Eye (tissue), 1 donor: ENCODE results near the gene TRAM2.

Experiments used
- DNase-seq: peaks from one replicate; pipeline ENCODE4 v3.0.0-alpha.2; 2015

TRAM2 gene

DNA sequence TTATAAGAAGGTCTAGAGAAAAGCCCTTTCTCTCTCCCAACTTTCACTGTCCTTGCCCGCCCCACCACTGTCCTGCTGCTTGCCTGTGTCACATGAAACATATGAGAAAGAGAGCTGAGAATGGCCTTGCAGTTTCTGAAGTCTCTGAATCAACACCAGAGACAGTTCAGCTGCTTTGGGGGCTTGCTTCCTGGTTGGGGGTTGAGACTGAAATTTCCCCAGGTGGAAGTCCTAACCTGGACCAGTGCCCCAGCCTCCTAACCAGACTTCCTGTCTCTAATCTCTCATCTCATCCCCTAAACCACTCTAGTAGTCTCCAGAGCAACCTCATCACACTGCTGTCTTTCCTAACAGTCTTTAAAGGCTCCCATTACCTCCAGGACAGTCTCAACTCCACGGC lies 10.7 kb downstream of the TRAM2 start:
- DNase-seq: no peak

DNA sequence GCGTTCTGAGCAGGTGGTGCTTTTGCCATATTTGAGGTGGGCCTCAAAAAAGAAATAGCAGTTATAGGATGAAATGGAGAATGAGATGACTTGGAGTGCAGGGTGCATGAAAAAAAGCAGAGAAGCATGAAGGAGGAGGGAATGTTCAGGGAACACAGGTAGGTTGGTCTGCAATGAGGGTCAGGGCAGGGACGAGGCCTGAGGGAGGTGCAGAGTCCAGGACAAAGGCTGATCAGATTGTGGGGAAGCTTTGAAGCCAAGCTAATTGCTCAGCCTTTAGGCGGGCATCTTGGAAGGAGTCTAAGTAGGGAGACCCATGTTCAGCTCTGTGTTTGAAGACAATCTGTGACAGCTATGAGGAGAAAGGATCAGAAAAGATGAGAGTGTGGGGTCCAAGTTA lies 12.0 kb downstream of the TRAM2 start:
- no peak for DNase-seq

DNA sequence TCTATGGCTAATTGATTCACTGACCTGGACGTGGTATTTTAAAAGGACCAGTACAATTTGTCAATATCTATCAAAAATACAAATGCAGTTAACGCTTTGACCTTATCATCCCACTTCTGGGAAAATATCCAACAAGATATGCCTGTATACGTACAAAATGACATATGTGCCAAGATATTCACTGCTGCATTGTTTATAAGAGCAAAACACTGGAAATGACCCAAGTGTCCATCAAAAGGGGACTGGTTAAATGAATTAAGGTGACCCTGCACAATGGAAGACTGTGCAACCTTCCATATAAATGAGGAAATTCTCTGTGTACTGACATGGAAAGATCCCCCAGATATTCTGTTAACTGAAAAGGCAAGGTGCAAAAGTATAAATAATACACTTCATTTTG lies 13.9 kb downstream of the TRAM2 start:
- DNase-seq: no peak

DNA sequence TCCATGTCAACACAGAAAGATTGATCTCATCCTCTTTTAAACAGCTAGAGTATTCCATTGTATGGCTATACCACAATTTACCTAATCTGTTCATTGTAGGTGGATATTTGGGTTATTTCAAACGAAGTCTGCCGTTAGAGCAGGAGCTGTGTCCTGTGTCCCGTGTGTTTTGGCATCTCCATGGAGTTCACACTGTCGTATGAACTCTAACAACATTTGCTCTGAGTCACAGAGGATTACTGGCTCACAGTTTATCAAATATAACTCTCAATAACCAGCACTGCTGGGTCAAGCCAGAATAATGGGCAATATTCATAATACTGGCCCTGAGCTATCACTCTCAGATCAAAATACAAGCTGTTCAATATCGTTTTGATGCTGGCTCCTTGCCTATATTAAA lies 16.4 kb downstream of the TRAM2 start:
- DNase-seq: no peak

DNA sequence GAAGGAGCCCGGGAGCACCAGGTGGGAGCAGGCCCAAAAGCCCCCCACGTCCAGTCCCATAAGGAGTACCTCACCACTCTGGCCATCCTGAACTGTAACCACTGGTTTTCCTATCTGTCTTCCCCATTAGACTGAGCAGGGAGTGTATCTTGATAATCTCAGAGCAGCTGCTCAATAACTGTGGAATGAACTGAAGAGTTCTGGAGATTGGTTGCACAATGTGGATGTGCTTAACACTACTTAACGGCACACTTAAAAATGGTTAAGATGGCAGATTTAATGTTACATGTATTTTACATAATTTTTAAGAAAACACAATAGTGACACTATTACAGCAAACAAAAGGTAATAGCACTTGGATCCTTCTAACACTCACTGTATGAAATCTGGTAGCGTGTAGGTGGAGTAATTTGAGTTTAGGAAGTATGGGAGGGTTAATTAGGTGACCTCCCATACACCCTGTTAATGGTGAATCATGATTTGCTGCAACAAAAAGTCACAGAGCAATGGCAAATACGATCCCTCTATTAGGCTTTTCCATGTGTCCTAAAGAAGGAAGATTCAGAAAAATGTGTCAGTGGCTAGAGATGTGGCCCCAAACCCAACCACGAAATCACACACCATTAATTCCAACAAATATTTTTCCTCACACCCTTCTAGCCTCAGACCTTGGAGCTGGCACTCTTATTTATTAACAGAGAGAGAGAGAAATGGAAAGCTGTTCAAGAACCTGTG lies 18.4 kb downstream of the TRAM2 start:
- no peak for DNase-seq

DNA sequence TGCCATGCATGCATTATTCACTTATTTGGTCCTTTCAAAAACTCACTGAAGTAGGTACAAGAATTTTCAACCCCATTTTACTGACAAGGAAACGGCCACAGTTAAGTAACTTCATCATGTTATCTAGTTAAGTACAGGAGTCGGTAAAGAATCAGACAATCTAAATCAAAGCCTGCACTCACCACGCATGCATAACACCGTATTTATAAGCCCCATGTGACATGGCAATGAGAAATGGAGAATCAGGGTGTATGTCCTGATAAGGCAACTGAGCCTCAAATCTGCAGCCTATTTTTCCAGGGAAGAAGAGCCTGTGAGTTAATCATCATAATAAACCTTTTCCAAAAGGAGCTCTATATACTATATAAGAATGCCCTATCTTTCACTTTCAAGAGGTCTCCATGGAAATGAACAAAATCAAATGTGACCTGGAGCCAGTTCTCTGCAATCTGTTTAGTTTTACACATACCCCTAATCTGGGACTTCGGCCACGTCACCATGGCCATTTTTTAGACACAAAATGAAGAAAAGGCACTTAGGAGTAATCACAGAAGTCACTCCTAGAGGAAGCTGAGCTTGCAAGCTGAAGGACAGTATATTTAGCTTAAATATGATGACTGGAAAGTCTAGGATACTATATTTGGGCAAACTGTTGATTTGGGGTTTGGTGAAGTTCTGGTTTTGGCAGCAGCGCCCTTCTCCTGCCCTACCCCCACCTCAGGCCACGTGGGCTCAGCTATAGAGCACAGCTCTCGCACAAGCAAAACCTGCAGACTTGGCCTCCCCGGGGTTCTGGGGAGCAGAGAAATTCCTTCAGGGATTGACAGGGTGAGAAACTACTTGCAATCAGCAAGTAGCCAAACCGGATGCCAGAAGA lies 19.2 kb downstream of the TRAM2 start:
- no peak for DNase-seq

DNA sequence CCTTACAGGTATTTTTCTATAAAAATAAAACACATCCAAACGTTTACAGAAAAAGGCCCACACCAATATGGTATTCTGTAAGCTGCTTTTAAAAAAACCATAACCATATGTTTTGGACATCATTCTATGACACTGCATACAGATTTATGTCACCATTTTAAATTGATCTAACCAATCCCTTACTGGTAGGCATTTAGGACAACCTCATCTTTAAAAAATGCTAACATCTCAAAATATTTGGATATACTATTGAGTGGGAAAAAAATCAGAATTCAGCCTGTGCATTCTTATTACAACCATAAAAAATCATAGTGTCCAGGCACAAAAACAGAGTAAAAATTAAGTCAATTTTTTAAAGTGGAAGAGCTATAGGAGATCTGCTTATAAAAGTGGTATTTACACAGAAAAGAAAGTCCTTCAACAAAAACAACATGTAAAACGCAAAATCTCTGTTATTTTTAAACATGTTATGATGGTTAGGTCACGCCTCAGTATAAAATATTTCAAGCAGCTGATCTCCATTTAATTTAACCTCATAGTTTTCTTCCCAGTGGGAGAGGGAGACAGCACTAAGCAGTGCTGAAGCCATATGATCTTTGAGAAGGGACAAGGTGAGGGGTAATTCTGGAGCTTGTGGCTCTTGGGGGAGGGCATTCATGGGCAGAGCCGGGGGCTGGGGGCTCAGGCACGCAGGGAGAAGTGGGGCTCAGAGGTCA lies 21.2 kb downstream of the TRAM2 start:
- DNase-seq: no peak

DNA sequence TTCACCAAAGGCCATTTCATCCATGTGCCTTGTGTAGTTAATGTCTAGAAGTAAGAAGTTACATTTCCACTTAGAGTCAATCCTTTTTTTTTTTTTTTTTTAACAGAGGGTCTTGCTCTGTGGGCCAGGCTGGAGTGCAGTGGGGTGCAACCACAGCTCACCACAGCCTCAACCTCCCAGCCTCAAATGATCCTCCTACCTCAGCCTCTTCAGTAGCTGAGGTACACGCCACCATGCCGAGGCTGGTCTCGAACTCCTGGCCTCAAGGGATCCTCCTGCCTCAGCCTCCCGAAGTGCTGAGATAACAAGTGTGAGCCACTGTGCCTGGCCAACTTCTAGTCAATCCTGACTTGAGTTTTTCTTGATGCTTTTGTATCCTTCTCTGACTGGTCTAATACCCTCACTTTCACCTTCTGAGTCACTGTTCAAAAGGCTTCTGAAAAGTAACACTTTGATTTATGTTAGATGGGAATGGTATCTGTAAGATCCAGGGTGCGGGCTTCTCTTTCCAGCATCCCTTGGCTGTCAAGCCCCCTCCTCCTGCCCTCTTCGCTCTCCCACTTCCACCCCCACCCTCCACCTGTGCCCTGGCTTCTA lies 22.1 kb downstream of the TRAM2 start:
- DNase-seq: no peak

DNA sequence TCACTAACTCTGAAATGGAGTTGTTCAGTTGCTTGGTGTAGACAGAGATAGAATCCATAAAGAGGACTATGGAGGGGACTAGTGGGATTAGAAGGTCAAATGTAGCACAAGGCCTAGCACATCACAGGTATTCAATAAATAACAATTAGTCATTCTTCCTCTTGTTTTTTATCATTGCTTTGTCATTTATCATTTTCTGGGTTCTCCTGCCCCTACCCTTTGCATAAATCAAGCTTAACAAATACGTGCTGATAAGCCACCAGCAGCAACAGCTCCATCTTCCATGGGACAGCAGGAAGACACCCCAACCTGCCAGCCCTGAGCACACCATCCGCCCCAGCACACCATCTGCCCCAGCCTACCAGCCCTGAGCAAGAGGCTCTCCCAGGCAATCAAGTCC lies 23.1 kb downstream of the TRAM2 start:
- DNase-seq: no peak

DNA sequence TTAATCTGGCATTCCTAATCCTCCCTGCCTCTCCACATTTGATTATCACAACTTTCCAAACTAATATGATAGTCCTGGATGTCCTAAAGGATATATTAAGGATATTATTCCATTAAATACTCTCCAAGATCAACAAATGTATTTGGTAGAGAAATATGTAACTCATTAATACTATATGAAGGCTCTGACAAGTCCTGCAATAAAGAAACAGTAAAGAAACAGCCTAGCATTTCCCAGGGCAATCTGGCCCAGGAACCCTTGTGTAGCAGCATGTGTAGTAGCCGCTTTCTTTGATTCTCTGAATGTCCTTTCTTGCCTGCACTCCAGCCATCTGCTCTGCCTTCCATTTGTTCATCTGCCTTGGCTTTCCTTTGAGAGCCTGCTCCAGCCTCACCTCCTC lies 23.7 kb downstream of the TRAM2 start:
- DNase-seq: no peak

DNA sequence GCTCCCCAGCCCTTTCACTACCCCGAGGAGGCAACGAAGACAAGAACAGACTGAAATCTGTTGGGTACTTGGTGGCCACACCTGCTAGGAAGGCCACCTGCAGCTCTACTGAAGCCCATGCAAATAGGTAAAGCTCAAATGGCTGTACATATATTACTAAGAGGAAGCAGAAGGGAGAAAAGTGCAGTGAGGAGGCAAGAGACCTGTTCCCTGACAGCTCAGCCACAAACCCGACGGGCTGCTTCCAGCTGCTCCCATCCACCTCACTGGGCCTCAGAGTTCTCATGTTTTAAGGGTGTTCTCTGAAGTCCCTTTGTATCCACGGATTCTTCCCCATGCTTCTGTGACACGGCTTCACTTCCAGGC lies 24.6 kb downstream of the TRAM2 start:
- DNase-seq: no peak

DNA sequence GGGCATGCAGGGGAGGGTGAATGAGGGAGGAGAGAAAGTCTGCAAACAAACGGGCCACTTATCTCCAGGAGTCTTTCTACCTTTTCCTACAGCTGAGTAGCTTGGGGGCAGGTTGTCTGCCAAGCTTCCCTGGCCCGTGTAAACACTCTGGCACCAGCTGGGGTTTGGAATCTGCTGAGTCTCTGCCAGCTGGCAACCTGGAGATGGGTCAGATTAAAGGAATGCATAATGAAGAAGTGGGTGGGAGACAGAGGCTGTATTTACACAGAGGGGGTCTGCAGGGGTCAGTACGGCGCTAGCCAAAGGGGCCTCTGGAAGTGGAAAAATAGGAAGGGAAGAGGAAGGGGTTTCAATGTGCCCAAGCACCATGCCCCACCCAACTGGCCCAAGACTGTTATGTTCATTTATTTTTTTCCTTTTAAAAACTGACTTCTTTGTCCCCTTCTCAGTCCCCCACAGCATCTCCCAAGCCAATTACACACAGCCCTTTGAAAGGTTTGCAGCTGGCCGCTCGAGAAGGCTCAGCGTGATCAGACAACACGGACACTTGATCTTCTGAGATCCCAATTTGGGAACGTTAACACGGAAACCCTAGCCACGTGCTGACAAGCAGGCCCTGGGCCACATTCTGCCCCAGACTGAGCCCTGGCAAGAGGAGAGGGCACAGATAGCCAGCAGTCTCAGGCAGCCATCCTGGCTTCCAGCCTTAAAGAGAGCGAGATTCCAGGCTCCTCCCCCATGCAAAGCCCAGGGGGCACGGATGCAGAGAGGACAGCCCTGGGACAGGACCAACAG lies 25.2 kb downstream of the TRAM2 start:
- peak; percentile 84 for DNase-seq

DNA sequence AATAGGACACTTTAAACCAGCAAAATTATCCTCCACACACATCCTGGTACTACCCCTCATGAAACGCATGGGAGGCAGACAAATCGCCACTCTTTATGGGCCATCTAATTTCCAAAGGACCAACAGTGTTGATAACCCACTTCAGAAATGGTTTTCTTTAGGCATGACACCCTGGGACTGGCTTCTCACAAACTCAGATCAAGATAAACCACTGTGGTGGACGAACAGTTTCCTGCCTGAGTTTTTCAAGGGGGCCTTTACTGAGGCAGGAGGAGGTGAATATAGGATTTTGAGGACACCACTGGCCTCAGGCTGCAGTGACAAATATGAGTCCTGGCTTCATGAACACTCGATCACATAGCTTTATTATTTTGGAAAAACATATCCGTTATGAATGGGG lies 26.0 kb downstream of the TRAM2 start:
- DNase-seq: no peak

DNA sequence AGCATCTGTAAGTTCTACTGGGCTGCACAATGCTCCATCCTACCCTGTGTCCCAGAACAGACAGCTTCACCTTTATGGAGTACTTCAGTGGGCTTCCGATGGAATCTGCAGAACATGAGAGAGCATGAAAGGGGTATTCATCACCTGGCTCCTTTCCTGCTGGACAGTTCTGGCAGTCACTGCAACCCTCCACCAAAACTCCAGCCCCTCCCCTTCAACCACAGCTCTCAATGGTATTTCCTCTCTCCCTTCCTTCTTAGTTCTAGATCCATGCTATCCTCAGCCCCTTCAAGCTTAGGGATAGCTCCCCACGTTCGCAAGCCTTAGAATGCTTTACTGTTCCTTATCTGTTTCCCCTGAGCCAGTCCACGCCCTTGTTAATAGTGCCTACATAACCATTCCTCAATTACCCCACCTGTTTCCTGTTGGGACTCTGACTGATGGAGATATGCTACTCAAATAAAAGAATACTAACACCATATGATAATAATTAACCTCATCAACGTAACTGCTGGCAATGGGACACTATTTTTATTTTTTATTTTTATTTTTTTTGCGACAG lies 26.8 kb downstream of the TRAM2 start:
- DNase-seq: no peak

DNA sequence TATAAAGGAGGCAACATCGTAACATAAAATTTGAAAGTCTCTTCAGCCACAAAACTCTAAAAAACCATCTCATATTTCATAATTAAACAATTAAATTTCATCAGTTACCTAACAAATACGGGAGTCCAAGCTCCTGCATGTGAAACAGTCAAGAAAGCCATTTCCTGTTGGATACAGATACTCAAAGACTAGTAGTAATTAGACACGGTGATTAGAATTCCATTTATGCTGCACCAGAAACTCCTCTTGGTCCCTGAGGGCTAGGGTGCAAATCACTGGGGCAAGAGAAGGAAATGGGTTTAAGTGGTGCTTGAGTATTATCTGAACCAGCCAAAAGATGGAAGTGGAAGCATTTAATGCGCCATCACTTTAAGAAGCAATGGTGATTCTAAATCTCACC lies 27.4 kb downstream of the TRAM2 start:
- DNase-seq: no peak

DNA sequence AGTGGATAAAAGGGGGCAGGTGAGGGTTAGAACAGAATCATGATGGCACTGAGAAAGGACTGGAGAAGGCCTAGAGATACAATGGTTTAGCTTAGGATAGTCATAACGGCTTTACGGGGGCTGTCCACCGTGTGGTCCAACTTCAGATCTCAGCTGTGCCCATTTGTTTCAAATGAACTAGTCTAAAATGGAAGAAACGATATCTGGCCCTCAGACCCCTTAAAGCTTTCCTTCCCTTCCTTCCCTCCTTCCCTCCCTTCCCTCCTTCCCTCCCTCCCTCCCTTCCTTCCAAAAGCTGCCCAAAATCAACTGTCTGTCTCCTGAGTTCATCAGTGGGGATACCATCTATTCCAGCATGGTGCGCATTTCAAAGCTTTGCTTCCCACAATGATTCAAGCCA lies 27.9 kb downstream of the TRAM2 start:
- DNase-seq: no peak

DNA sequence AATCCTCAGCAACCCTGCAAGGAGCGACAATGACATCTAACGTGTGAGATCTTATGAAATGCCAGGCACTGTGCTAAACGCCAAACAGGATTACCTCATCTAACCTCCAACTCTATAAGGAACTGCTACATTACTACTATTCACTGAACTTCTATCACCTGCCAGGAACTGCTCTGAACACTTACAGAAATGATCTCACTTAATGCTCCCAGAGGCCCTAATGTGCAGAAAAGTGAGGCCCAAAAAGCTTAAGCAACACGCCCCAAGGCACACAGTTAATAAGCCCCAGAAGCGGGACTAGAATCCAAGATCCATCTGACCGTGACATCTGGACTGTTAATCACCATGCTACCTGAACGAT lies 28.5 kb downstream of the TRAM2 start:
- no peak for DNase-seq

DNA sequence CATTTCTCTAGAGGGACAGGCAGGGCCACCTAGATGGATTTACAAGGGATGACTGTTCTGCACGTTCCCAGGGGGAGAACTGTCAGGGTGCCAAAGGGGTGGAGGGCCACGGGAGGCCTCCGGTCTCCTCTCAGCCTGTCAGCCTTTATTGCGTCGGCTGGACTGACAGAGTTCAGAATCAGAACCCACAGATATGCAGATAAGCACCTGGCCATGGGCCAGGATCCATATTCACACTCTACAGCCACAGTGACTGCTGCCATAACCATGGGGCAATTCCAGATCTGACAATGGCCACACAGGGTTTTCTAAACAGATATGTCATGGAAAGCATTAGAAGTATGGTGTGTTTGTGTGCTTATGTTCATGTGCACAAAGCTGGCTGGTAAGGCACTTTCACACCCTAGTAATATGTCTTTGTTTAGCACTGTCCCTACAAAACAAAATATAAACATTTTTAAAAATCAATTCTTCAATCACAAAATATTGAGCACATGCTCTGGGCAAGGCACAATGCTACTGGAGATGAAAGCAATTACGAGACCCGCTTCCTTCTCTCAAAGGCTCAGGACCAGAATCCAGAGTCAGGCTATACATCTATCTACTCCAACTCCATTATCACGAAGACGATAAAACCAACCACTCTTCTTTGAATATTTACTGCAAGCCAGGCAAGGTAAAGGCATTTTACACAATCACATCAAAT lies 29.1 kb downstream of the TRAM2 start:
- no peak for DNase-seq

DNA sequence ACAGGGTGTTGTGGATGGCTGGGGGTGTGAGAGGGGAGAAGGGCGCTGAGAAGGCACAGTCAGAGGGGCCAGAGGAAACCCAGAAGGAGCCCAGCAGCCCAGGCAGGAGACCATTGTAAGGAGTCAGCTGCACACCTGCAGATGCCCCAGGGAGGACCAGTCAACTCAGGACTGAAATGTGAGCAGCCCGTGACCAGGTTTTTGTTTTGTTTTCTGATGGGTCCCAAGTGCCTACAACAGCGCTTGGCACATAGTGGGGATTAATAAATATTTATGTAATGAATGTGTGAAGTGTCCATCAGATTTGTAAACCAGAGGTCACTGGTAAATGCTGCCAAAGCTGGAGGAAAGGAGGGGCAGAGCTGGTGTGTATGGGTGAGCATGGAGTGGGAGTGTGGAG lies 30.2 kb downstream of the TRAM2 start:
- DNase-seq: no peak

DNA sequence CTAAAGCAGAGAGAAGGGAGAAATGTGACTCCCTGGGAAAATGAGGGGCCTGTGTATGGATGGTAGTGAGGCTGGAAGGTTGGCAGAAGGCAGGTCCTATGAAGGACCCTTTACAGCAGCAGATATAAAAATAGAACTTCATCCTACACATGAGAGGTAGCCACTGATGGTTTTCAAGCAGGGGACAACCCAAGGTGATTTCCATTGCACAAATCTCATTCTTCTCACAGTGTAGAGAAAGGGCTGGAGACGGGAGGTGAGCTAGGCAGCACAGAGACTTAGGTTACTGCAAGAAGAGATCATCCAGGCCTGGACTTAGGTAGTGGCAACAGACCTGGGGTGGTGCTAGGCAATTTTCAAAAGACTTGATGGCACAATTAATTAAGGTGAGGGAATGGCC lies 30.7 kb downstream of the TRAM2 start:
- DNase-seq: no peak

DNA sequence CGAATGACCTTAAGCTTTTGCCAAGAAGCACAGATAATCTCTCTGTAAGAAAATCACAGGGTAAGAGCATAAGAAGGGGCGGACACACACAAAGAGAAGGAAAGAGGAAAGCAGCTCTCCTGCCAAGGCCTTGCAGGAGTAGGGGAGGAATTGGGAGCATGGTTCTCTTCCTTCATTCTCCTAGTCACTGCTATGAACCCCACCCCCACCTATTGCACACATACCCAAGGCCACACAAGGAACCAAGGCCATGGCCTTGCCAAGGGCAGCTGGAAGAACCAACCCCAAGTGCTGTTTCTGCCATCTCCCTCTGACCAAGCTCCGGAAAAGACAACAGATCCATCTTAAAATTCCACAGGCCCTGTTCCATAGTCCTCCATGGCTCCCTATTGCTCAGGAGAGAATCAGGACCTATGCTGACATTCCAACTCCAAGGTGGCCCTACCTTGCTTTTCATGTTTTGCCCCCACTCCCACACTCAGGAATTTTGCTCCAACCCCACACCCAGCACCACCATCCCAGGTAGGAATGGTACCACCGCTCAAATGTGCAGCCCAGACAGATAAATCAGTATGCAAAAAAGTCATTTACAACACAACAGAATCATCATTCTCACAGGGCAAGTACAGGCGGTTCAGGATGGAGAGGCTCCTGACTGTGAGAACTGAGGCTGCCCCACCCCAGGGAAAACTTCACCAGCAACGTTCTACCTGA lies 31.3 kb downstream of the TRAM2 start:
- DNase-seq: no peak
